Skeletal muscle cell (primary cell): ENCODE measurements around the gene PSENEN.
"Not testable (repeated sequence)": the region's sequence is repeated elsewhere in the genome, so short reads cannot be mapped to it uniquely, and the experiment has no call there.

ENCODE experiments used
- DNase-seq: peaks from one replicate; pipeline ENCODE4 v3.0.0-alpha.2; 2010; ENCODE audit warnings: low read depth
- H3K4me3 ChIP-seq: 2 replicates; pipeline ENCODE4 v1.5.1; 2011; ENCODE audit warnings: low read depth, mild to moderate bottlenecking, control low read depth, low read length, moderate library complexity

The PSENEN gene

DNA sequence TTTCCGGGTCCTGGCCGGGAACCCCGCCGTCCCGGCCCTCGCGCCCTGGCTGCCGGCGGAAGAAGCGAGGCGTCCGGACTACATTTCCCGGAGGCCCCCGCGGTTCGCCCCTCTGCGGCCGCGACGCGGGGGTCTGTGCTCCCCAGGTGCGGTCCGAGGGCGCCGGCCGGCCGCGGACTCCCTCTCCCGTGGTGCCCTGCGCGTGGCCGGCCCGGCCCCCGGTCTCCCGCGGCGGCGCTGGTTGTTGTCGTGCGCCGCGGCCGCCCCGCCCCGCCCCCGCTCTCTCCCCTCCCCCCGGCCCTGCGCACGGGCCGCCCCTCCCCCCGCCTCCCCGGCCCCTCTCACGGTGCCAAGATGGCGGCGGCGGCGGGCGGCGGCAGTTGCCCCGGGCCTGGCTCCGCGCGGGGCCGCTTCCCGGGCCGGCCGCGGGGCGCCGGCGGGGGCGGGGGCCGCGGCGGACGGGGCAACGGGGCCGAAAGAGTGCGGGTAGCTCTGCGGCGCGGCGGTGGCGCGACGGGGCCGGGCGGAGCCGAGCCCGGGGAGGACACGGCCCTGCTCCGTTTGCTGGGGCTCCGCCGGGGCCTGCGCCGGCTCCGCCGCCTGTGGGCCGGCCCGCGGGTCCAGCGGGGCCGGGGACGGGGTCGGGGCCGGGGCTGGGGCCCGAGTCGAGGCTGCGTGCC lies 27.6 kb upstream of the PSENEN start, which contains the start of gene KMT2B:
Gene KMT2B, plus strand, starts transcription at position 339 of the 680 bp plus-strand sequence. Its CDS starts 16 bp downstream, at position 355.
- H3K4me3 ChIP-seq: peak within 1 kb of the TSS; percentile 84
- DNase-seq: no peak

DNA sequence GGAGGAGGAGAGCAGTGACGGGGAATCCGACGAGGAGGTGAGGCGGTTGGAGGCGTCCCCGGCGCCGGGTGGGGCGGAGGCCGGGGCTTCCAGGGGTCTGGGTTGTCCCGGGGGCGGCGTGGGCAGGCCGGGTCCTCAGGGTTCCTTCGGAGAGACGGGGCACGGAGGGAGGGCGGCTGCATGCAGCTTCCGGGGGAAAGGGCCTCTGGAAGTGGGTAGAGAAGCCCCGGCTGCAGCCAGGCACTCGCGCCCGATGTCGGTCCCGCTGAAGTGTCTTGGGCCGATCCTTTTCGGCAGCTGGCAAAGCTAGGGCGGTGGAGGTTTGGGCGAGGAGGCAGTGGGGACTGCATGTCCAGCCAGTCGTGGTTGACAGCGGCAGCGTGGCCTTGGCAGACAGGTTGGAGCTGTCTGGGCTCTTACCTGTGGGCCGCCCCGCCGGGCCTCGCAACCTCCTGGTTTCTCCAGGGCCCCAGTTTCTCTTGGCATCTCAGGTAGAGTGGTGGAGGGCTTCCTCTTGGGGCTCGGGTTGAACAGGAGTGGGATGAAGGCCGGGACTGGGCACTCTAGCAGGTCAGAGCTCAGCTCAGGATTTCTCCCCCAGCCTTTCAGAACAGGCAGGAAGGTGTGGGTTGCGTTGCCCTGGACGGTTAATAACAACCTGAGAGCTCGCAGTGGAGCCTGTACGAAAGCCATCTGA lies 27.0 kb upstream of the PSENEN start:
- no peak for DNase-seq
- peak overlapping the region; percentile 72 for H3K4me3 ChIP-seq

DNA sequence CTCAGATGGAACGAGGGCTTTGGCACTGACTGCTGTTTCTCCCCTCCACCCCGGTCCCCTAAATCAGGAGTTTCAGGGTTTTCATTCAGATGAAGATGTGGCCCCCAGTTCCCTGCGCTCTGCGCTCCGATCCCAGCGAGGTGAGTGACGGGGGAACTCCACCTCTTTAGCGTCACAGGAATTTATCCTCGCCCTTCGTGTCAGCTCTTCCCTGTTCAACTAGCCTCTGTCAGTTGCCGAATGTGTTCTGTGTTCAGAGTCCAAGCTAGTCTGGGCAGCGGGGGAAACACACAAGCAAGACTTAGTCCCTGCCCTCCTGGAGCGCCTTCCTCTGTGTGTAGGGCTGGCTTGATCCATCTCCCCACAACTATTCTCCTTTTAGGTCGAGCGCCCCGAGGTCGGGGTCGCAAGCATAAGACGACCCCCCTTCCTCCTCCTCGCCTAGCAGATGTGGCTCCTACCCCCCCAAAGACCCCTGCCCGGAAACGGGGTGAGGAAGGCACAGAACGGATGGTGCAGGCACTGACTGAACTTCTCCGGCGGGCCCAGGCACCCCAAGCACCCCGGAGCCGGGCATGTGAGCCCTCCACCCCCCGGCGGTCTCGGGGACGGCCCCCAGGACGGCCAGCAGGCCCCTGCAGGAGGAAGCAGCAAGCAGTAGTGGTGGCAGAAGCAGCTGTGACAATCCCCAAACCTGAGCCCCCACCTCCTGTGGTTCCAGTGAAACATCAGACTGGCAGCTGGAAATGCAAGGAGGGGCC lies 25.9 kb upstream of the PSENEN start:
- no peak for DNase-seq
- peak overlapping the region; percentile 72 for H3K4me3 ChIP-seq

DNA sequence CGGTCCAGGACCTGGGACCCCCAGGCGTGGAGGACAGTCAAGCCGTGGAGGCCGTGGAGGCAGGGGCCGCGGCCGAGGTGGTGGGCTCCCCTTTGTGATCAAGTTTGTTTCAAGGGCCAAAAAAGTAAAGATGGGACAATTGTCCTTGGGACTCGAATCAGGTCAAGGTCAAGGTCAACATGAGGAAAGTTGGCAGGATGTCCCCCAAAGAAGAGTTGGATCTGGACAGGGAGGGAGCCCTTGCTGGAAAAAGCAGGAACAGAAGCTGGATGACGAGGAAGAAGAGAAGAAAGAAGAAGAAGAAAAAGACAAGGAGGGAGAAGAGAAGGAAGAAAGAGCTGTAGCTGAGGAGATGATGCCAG lies 25.3 kb upstream of the PSENEN start:
- no peak overlapping the region for H3K4me3 ChIP-seq
- DNase-seq: no peak

DNA sequence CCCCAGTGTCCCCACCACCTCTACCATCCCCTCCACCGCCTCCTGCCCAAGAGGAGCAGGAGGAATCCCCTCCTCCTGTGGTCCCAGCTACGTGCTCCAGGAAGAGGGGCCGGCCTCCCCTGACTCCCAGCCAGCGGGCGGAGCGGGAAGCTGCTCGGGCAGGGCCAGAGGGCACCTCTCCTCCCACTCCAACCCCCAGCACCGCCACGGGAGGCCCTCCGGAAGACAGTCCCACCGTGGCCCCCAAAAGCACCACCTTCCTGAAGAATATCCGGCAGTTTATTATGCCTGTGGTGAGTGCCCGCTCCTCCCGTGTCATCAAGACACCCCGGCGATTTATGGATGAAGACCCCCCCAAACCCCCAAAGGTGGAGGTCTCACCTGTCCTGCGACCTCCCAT lies 24.8 kb upstream of the PSENEN start:
- H3K4me3 ChIP-seq: no peak overlapping the region
- no peak for DNase-seq

- no peak for DNase-seq
- H3K4me3 ChIP-seq: no peak overlapping the region
Observed at GRCh38 chr19:35721374-35721773, 24.1 kb upstream of the PSENEN start.

DNA sequence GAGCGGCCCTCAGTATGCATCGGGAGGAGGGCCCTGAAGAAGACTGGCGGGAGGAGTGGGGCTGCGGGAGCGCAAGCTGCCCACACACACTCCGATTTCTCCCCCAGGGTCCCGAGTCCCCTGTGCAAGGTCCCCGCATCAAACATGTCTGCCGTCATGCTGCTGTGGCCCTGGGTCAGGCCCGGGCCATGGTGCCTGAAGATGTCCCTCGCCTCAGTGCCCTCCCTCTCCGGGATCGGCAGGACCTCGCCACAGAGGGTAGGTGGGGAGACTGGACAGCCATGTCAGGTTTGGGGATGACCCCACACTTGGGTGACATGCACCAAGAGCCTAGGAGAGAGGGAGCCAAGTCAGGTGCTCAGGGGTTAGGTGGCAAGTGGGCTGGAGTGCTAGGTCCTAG lies 23.0 kb upstream of the PSENEN start:
- H3K4me3 ChIP-seq: no peak overlapping the region
- DNase-seq: no peak

DNA sequence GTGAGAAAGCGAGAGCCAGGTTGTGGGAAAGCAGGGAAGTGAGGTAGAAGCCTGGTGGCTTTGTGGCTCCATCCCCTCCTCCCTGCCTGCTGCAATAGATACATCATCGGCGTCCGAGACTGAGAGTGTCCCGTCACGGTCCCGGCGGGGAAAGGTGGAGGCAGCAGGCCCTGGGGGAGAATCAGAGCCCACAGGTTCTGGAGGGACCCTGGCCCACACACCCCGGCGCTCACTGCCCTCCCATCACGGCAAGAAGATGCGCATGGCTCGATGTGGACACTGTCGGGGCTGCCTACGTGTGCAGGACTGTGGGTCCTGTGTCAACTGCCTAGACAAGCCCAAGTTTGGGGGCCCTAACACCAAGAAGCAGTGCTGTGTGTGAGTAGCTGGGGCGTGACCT lies 22.6 kb upstream of the PSENEN start:
- no peak overlapping the region for H3K4me3 ChIP-seq
- no peak for DNase-seq

GRCh38 chr19:35723671-35724070 lies 21.8 kb upstream of the PSENEN start:
- no peak overlapping the region for H3K4me3 ChIP-seq
- no peak for DNase-seq

GRCh38 chr19:35724132-35724531 lies 21.3 kb upstream of the PSENEN start:
- H3K4me3 ChIP-seq, DNase-seq: not testable (repeated sequence)

- H3K4me3 ChIP-seq: no peak overlapping the region
- DNase-seq: no peak
Observed at GRCh38 chr19:35724560-35724959, 20.9 kb upstream of the PSENEN start.

DNA sequence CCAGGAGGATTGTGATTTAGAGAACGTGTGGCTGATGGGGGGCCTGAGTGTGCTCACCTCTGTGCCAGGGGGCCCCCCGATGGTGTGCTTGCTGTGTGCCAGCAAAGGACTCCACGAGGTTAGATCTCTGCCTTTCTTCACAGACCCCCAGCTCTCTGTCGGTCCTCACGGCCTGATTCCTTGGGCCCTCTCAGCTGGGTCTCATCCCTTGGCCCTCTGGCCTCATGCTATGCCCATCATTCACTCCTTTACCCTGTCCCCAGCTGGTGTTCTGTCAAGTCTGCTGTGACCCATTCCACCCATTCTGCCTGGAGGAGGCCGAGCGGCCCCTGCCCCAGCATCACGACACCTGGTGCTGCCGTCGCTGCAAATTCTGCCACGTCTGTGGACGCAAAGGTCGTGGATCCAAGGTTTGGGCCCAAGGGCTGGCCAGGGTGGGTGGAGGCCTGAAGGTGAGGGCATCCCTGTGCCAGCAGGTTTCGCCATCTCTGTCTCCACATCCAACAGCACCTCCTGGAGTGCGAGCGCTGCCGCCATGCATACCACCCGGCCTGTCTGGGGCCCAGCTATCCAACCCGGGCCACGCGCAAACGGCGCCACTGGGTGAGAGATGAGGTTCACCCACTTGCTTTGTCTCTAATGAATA lies 20.1 kb upstream of the PSENEN start:
- no peak for DNase-seq

DNA sequence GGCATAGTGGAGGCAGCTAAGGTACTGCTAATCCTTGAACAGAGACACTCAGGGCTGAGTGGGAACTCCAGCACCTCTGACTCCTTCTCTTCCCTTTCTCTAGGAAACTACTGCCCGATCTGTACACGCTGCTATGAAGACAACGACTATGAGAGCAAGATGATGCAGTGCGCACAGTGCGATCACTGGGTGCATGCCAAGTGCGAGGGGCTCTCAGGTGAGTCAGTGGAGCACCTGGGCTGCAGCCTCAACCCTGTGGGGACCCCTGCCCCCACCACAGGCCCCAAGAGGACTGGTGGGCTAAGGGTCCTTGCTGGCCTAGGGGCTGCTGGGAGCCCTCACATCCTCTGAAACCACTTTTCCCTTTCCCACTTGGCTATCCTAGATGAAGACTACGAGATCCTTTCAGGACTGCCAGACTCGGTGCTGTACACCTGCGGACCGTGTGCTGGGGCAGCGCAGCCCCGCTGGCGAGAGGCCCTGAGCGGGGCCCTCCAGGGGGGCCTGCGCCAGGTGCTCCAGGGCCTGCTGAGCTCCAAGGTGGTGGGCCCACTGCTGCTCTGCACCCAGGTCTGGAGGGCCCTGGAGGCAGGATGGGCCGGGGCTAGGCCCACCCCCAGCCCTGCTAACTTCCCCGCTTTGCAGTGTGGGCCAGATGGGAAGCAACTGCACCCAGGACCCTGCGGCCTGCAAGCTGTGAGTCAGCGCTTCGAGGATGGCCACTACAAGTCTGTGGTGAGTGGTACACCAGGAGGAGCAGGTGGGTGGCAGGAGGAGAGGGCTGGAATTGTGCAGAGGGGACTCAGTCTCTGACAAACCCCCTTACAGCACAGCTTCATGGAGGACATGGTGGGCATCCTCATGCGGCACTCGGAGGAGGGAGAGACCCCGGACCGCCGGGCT lies 18.1 kb upstream of the PSENEN start:
- no peak for DNase-seq
- no peak overlapping the region for H3K4me3 ChIP-seq

More for the DNA sequence above, 20.1 kb upstream of the PSENEN start:
- no peak overlapping the region for H3K4me3 ChIP-seq

DNA sequence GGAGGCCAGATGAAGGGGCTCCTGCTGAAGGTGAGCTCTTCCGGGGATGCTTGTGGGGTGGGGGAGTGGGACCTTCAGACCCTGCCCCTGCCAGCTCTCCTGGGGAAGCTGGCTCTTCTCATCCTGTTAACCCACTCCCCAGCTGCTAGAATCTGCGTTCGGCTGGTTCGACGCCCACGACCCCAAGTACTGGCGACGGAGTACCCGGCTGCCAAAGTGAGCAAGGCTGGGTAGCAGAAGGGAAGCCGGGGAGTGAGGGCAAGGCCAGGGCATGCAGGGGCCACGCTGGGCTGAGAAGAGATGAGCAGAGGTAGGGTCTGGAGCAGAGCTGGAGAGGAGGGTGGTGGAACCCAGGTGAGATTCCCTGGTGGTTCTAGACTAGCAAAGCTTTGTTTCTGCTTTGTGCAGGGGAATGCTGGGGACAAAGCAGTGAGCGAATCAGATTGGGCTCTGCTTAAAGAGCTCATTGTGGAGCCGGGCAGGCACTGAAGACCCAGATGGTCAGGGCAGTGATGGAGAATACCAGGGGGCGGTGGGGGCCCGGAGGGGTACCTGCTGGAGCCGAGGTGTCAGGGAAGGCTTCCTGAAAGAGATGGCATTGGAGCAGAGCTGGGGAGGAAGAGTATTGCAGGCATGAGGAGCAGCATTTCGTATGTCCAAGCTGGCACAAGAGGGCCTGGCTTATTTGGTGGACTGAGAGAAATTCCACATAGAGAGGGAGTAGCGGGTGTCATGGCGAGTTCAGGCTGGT lies 17.3 kb upstream of the PSENEN start:
- DNase-seq: no peak
- H3K4me3 ChIP-seq: no peak overlapping the region

DNA sequence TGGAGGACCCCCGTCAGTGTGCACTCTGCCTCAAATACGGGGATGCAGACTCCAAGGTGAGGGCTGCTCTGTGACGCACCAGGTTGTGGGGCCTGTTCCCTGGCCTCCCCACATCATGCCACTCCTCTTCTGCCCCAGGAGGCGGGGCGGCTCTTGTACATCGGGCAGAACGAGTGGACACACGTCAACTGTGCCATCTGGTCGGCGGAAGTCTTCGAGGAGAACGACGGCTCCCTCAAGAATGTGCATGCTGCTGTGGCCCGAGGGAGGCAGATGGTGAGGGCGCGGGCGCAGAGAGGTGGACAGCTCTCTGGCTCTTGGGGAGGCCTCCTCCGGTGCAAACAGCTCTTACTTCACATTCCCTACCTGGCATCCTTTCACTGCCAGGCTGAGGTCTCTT lies 16.4 kb upstream of the PSENEN start:
- H3K4me3 ChIP-seq: no peak overlapping the region
- no peak for DNase-seq

DNA sequence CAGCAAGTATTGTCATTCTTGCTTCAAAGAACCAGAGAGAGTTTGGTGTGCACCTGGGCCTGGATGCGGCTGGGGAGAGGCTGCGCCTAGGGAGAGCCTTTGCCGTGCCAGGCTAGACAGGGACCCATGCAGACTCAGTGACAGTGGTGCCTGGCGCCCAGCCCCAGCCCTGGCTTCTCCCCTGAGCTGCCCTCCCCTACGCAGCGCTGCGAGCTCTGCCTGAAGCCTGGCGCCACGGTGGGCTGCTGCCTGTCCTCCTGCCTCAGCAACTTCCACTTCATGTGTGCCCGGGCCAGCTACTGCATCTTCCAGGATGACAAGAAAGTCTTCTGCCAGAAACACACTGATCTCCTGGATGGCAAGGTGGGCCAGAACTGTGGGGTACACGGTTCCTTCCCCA lies 15.7 kb upstream of the PSENEN start:
- no peak for DNase-seq
- no peak overlapping the region for H3K4me3 ChIP-seq

DNA sequence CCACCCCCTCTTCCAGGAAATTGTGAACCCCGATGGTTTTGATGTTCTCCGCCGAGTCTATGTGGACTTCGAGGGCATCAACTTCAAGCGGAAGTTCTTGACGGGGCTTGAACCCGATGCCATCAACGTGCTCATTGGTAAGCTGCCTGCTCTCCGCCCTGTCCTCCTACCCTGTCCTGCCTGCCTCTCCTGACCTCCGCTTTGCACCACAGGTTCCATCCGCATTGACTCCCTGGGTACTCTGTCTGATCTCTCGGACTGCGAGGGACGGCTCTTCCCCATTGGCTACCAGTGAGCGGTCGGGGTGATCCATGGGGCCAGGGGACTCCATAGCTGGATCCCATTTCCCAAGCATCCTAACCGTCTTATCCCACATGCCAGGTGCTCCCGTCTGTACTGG lies 15.1 kb upstream of the PSENEN start:
- no peak overlapping the region for H3K4me3 ChIP-seq
- no peak for DNase-seq

DNA sequence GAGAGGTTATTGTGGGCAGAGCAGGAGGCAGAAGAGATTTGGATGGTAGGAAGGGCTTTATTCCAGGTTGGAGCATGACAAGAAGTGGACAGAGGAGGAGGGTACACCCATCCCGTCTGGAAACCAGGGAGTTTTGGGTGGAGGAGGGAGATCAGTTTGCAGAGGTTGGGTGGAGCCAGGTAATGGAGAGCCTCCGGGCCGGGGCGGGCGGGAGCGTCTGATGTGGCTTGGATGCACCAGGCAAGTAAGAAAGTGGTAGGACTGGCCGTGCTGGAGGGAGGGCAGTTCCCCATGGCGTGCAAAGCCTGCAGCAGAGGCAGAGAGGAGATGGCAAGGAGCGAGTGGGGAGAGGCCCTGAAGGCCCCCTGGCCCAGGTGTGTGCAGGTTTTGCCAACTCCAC lies 14.1 kb upstream of the PSENEN start:
- H3K4me3 ChIP-seq: no peak overlapping the region
- DNase-seq: no peak
